Measurements from ENCODE around the gene HDAC7. TPM values are rescaled to one million over a fixed set of nuclear protein-coding genes. Genes with fewer than 3 reads are reported as not detected.
A peak's percentile ranks its signal among the peaks of the same experiment; 100 is the strongest.

HDAC7 gene
- total RNA-seq, 2 donors from 2014 or later: 146 to 154 TPM

- DNase-seq: no peak
- H3K27me3 Mint-ChIP-seq (ENCODE audit: insufficient read depth): peaks cover 14% of the 10 kb centered on the region
- H3K4me3 Mint-ChIP-seq: no peak overlapping the region
- TF ChIP-seq, protein P1, sequence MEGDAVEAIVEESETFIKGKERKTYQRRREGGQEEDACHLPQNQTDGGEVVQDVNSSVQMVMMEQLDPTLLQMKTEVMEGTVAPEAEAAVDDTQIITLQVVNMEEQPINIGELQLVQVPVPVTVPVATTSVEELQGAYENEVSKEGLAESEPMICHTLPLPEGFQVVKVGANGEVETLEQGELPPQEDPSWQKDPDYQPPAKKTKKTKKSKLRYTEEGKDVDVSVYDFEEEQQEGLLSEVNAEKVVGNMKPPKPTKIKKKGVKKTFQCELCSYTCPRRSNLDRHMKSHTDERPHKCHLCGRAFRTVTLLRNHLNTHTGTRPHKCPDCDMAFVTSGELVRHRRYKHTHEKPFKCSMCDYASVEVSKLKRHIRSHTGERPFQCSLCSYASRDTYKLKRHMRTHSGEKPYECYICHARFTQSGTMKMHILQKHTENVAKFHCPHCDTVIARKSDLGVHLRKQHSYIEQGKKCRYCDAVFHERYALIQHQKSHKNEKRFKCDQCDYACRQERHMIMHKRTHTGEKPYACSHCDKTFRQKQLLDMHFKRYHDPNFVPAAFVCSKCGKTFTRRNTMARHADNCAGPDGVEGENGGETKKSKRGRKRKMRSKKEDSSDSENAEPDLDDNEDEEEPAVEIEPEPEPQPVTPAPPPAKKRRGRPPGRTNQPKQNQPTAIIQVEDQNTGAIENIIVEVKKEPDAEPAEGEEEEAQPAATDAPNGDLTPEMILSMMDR (conservative IDR thresholded peaks at IDR 0.05): no peak
- peak overlapping the region; percentile 32 for H3K27ac Mint-ChIP-seq
- WGBS, 2 experiments (ENCODE audit: insufficient coverage in 1 of 2, insufficient read length in 1 of 2): 88 to 90% methylated on average over 6 to 14 of the region's 14 CpGs
- no peaks in the 10 kb centered on the region for H3K36me3 ChIP-seq (ENCODE audit: control insufficient read depth, insufficient read depth, low read length)
- H3K36me3 Mint-ChIP-seq (ENCODE audit: low read depth): no peaks in the 10 kb centered on the region
- no peak overlapping the region for H3K9ac ChIP-seq (ENCODE audit: extremely low read depth, low read length, poor library complexity, severe bottlenecking)
- H3K9me3 Mint-ChIP-seq: no peaks in the 10 kb centered on the region
- peaks cover 4% of the 10 kb centered on the region for H3K4me1 ChIP-seq (ENCODE audit: control insufficient read depth, insufficient read depth, low read length)
- no peak overlapping the region for H3K27ac ChIP-seq (ENCODE audit: low read depth, low read length)
- peaks cover 35% of the 10 kb centered on the region for H3K4me1 Mint-ChIP-seq
- no peaks in the 10 kb centered on the region for H3K9me3 ChIP-seq (ENCODE audit: control insufficient read depth, low read length)
- no peaks in the 10 kb centered on the region for H3K27me3 ChIP-seq (ENCODE audit: control insufficient read depth, insufficient read depth, low read length, poor library complexity, severe bottlenecking)
- no peak overlapping the region for H3K4me3 ChIP-seq (ENCODE audit: low read length)
Observed at GRCh38 chr12:47846294-47846996, 26.7 kb upstream of the HDAC7 start.

- Mint-ChIP-seq H3K9me3 (no peaks in the 10 kb centered on the region), H3K4me3 (no peak overlapping the region), H3K4me1 (peaks cover 23% of the 10 kb centered on the region), H3K36me3 (ENCODE audit: low read depth) (no peaks in the 10 kb centered on the region), H3K27ac (no peak overlapping the region), H3K27me3 (ENCODE audit: insufficient read depth) (peaks cover 18% of the 10 kb centered on the region)
- H3K27me3 ChIP-seq (ENCODE audit: control insufficient read depth, insufficient read depth, low read length, poor library complexity, severe bottlenecking): no peaks in the 10 kb centered on the region
- 91 to 94% methylated on average over 5 to 8 of the region's 8 CpGs for WGBS, 2 experiments (ENCODE audit: insufficient coverage in 1 of 2, insufficient read length in 1 of 2)
- H3K27ac ChIP-seq (ENCODE audit: low read depth, low read length): no peak overlapping the region
- H3K36me3 ChIP-seq (ENCODE audit: control insufficient read depth, insufficient read depth, low read length): no peaks in the 10 kb centered on the region
- H3K9me3 ChIP-seq (ENCODE audit: control insufficient read depth, low read length): no peaks in the 10 kb centered on the region
- no peak overlapping the region for H3K9ac ChIP-seq (ENCODE audit: extremely low read depth, low read length, poor library complexity, severe bottlenecking)
- TF ChIP-seq, protein P1 (conservative IDR thresholded peaks at IDR 0.05): no peak
- no peak for DNase-seq
- no peaks in the 10 kb centered on the region for H3K4me1 ChIP-seq (ENCODE audit: control insufficient read depth, insufficient read depth, low read length)
- no peak overlapping the region for H3K4me3 ChIP-seq (ENCODE audit: low read length)
Observed at GRCh38 chr12:47845081-47845480, 25.4 kb upstream of the HDAC7 start.

DNA sequence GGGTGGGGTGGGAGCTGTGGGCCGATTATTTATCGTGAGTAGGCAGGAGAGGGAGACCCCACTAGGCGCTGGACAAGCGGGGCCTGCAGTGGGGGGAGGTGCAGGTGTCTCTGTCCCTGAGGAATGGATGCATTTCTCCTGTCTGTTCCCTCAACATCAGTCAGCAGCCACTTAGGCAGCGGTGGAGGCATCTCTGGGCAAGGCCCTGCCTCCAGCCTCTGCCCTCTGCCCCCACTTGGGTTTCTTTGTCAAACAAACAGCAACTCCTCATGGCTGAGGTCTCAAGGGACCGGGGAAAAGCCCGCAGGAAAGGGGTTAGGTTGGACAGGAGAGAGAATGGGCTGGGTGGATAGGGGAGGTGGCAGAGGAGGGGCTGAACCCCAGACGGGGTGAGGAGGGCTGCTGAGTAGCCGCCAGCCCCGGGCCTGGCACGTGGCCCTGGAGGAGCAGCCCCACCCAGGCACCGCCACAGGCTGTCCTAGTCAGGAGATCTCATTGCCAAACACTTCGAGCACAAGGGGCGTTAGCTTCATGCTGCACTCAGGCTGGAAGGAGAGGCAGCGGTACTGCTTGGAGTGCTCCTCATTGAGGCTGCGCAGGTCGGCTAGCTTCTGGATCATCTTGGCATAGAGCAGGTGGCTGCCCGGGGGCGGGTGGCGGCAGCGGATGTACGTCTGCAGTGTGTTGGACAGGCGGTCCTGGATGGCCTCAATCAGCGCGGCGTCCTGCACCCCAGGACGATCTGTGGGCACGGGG, 24.7 kb upstream of the HDAC7 start:
- H3K4me3 ChIP-seq (ENCODE audit: low read length): no peak overlapping the region
- TF ChIP-seq, protein P1 (conservative IDR thresholded peaks at IDR 0.05): no peak
- 91 to 96% methylated on average over 21 to 28 of the region's 28 CpGs for WGBS, 2 experiments (ENCODE audit: insufficient coverage in 1 of 2, insufficient read length in 1 of 2)

More for the DNA sequence above, 24.7 kb upstream of the HDAC7 start:
- no peak overlapping the region for H3K27ac Mint-ChIP-seq
- no peak overlapping the region for H3K27ac ChIP-seq (ENCODE audit: low read depth, low read length)
- peaks cover 18% of the 10 kb centered on the region for H3K27me3 Mint-ChIP-seq (ENCODE audit: insufficient read depth)
- no peak overlapping the region for H3K4me3 Mint-ChIP-seq
- no peaks in the 10 kb centered on the region for H3K36me3 ChIP-seq (ENCODE audit: control insufficient read depth, insufficient read depth, low read length)
- DNase-seq: no peak
- no peaks in the 10 kb centered on the region for H3K4me1 ChIP-seq (ENCODE audit: control insufficient read depth, insufficient read depth, low read length)
- H3K9me3 ChIP-seq (ENCODE audit: control insufficient read depth, low read length): no peaks in the 10 kb centered on the region
- no peaks in the 10 kb centered on the region for H3K36me3 Mint-ChIP-seq (ENCODE audit: low read depth)
- H3K9ac ChIP-seq (ENCODE audit: extremely low read depth, low read length, poor library complexity, severe bottlenecking): no peak overlapping the region
- H3K9me3 Mint-ChIP-seq: no peaks in the 10 kb centered on the region
- no peaks in the 10 kb centered on the region for H3K27me3 ChIP-seq (ENCODE audit: control insufficient read depth, insufficient read depth, low read length, poor library complexity, severe bottlenecking)
- H3K4me1 Mint-ChIP-seq: peaks cover 21% of the 10 kb centered on the region

All from endodermal cell (in vitro differentiated cells).